ENCODE measurements around the gene TPSAB1. TPM values are rescaled to one million over a fixed set of nuclear protein-coding genes. Genes with fewer than 3 reads are reported as not detected.

Gene TPSAB1
- polyA plus RNA-seq, 4 donors, result not detected

- DNase-seq (ENCODE audit: low read depth in 4 of 4, low spot score in 2 of 4), result no peak
Measured at GRCh38 chr16:1281517-1281916, 41.0 kb downstream of the TPSAB1 start.

GRCh38 chr16:1282324-1282973 lies 41.9 kb downstream of the TPSAB1 start:
- no peak for DNase-seq (ENCODE audit: low read depth in 4 of 4, low spot score in 2 of 4)

- no peak for DNase-seq (ENCODE audit: low read depth in 4 of 4, low spot score in 2 of 4)
Measured at GRCh38 chr16:1283296-1283695, 42.8 kb downstream of the TPSAB1 start.

- no peak for DNase-seq (ENCODE audit: low read depth in 4 of 4, low spot score in 2 of 4)
Measured at GRCh38 chr16:1283996-1284616, 43.6 kb downstream of the TPSAB1 start.

GRCh38 chr16:1285669-1286512 lies 45.4 kb downstream of the TPSAB1 start:
- DNase-seq (ENCODE audit: low read depth in 4 of 4, low spot score in 2 of 4), result no peak

- DNase-seq (ENCODE audit: low read depth in 4 of 4, low spot score in 2 of 4), result no peak
Measured at GRCh38 chr16:1286513-1287094, 46.1 kb downstream of the TPSAB1 start.

GRCh38 chr16:1287982-1288670 lies 47.6 kb downstream of the TPSAB1 start:
- no peak for DNase-seq (ENCODE audit: low read depth in 4 of 4, low spot score in 2 of 4)

DNA sequence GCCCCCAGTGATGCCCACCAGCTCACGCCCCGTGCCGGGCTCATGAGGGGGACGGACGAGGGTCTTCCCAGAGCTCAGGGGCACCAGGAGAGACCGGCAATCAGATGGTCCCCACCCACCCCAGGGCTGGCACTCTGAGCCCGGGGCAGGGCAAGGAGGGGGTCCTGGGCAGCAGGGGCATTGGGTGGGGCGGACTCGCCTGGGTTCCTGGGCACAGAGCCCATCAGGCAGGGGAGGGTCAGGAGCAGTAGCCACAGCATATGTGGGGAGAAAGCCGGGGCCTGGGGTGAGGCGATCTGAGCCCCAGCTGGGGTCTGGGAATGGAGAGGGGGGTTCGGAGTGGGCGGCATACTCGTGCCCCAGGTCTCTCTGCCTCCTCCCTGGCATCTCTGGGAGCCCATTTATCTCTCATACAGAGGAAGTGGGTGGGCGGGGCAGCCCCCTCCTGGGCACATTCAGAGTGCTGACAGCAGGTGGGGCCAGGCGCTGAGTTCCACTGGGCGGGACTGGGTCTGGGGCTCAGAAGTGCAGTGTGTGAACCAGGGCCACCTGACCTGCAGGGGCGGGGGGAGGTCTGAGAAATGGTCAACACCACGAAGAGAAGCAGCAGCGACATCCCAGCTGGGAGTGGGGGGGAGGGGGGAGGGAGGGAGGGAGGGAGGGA lies 48.4 kb downstream of the TPSAB1 start:
- DNase-seq (ENCODE audit: low read depth in 4 of 4, low spot score in 2 of 4), result no peak

- DNase-seq (ENCODE audit: low read depth in 4 of 4, low spot score in 2 of 4), result no peak
Measured at GRCh38 chr16:1289477-1289866, 49.0 kb downstream of the TPSAB1 start.

DNA sequence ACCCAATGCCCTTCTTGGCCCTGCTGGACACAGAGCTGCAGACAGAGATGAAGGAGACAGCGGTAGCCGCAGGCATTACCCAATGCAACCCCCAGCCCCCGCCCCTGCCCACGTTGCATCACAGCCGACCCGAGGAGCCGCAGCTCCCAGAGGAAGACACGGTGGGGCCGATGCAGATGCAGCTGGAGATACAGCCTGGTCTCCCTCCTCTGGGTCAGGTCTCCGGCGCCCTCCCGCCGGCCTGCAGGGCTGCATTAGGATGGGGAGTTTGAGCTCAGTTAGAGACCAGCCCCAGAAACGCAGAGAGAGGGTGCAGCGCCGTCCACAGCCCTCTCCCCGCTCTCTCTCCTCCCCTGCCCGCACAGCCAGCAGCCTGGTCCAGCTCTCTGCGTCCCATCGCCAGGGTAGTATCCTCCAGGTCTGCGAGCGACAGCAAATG lies 49.6 kb downstream of the TPSAB1 start:
- DNase-seq (ENCODE audit: low read depth in 4 of 4, low spot score in 2 of 4), result no peak

- no peak for DNase-seq (ENCODE audit: low read depth in 4 of 4, low spot score in 2 of 4)
Measured at GRCh38 chr16:1290860-1291575, 50.5 kb downstream of the TPSAB1 start.

GRCh38 chr16:1291576-1291974 lies 51.1 kb downstream of the TPSAB1 start:
- DNase-seq (ENCODE audit: low read depth in 4 of 4, low spot score in 2 of 4), result peak in 1 of 4 donors; percentile 54

Other genes starting within 250 kb of the TPSAB1 start
- gene SSTR5, start 168.0 kb upstream of the TPSAB1 start, polyA plus RNA-seq (ENCODE audit: insufficient read length in 4 of 4), result under 1 TPM; 0.10 to 0.33 (median 0.29) TPM
- gene C1QTNF8, start 144.5 kb upstream of the TPSAB1 start, polyA plus RNA-seq (ENCODE audit: insufficient read length in 4 of 4), result not detected
- 10 to 100 TPM; 15.1 to 28.2 (median 26.1) TPM for gene CACNA1H, start 87.6 kb upstream of the TPSAB1 start, polyA plus RNA-seq (ENCODE audit: insufficient read length in 4 of 4)
- 1 to 10 TPM in 2 of 4 donors, under 1 TPM in 2; 0.67 to 1.9 (median 0.96) TPM for gene TPSG1, start 15.4 kb upstream of the TPSAB1 start, polyA plus RNA-seq (ENCODE audit: insufficient read length in 4 of 4)
- under 1 TPM in 3 of 4 donors, not detected in 1; 0.20 to 0.24 (median 0.24) TPM for gene TPSB2, start 10.5 kb upstream of the TPSAB1 start, polyA plus RNA-seq (ENCODE audit: insufficient read length in 4 of 4)
- under 1 TPM in 1 of 4 donors, not detected in 3; 0.21 TPM for gene TPSD1, start 15.4 kb downstream of the TPSAB1 start, polyA plus RNA-seq (ENCODE audit: insufficient read length in 4 of 4)
- gene UBE2I, start 68.9 kb downstream of the TPSAB1 start, polyA plus RNA-seq (ENCODE audit: insufficient read length in 4 of 4), result 100 to 1,000 TPM; 152 to 184 (median 163) TPM
- 1 to 10 TPM; 4.9 to 7.0 (median 6.1) TPM for gene BAIAP3, start 92.9 kb downstream of the TPSAB1 start, polyA plus RNA-seq (ENCODE audit: insufficient read length in 4 of 4)
- 10 to 100 TPM; 38.3 to 80.2 (median 54.4) TPM for gene TSR3, start 111.2 kb downstream of the TPSAB1 start, polyA plus RNA-seq (ENCODE audit: insufficient read length in 4 of 4)
- gene GNPTG, start 111.2 kb downstream of the TPSAB1 start, polyA plus RNA-seq (ENCODE audit: insufficient read length in 4 of 4), result 10 to 100 TPM; 51.5 to 77.0 (median 71.5) TPM
- 10 to 100 TPM; 13.8 to 22.9 (median 20.1) TPM for gene UNKL, start 174.0 kb downstream of the TPSAB1 start, polyA plus RNA-seq (ENCODE audit: insufficient read length in 4 of 4)
- 10 to 100 TPM; 12.4 to 17.2 (median 15.0) TPM for gene UQCC4, start 180.0 kb downstream of the TPSAB1 start, polyA plus RNA-seq (ENCODE audit: insufficient read length in 4 of 4)
- under 1 TPM in 1 of 4 donors, not detected in 3; 0.22 TPM for gene PERCC1, start 190.4 kb downstream of the TPSAB1 start, polyA plus RNA-seq (ENCODE audit: insufficient read length in 4 of 4)
- 1 to 10 TPM; 1.5 to 3.7 (median 2.9) TPM for gene CCDC154, start 203.9 kb downstream of the TPSAB1 start, polyA plus RNA-seq (ENCODE audit: insufficient read length in 4 of 4)
- gene CLCN7, start 234.3 kb downstream of the TPSAB1 start, polyA plus RNA-seq (ENCODE audit: insufficient read length in 4 of 4), result 10 to 100 TPM; 36.8 to 78.5 (median 54.4) TPM
- not detected for gene PTX4, start 248.2 kb downstream of the TPSAB1 start, polyA plus RNA-seq (ENCODE audit: insufficient read length in 4 of 4)